Body of pancreas (tissue), 4 donors: Measurements from ENCODE around the gene OSBPL9.

Experiments used
- CTCF ChIP-seq, 7 experiments: fragments of 450-650 bp in 4 of 7; fragments of 200-600 bp in 3 of 7; sonication (generic) in 3 of 7; IDR thresholded peaks; one replicate each; pipeline ENCODE4 v1.5.1; 2016 to 2019; ENCODE audit warnings: antibody characterized with exemption in 7 of 7
- POLR2A ChIP-seq, 3 donors: fragments of 450-650 bp; IDR thresholded peaks; one replicate each; pipeline ENCODE4 v1.6.1; 2016; ENCODE audit warnings: antibody characterized with exemption in 3 of 3, mild to moderate bottlenecking in 2 of 3

- TF ChIP-seq CTCF (IDR thresholded peaks at IDR 0.05) (no peak), POLR2A (IDR thresholded peaks at IDR 0.05) (no peak)
These were observed 13.5 kb downstream of the OSBPL9 start for GRCh38 chr1:51630393-51630792.
